BE2C (cell line): ENCODE measurements around the gene ITGA3.

ENCODE experiments used
- DNase-seq: peaks from one replicate; pipeline ENCODE4 v3.0.0-alpha.2; 2020
- H3K27me3 ChIP-seq: fragments of 250-450 bp; sonication (Bioruptor Pico); 2 replicates; pipeline ENCODE4 v1.5.1; 2020; ENCODE audit warnings: mild to moderate bottlenecking
- H3K36me3 ChIP-seq: fragments of 250-450 bp; sonication (Bioruptor Pico); 2 replicates; pipeline ENCODE4 v1.5.1; 2020; ENCODE audit warnings: mild to moderate bottlenecking
- H3K4me1 ChIP-seq: fragments of 250-450 bp; sonication (Bioruptor Pico); 2 replicates; pipeline ENCODE4 v1.5.1; 2020
- H3K4me3 ChIP-seq: 2 replicates; pipeline ENCODE4 v1.5.1; 2011; ENCODE audit warnings: low read depth, low read length
- H3K9me3 ChIP-seq: fragments of 250-450 bp; sonication (Bioruptor Pico); 2 replicates; pipeline ENCODE4 v1.5.1; 2020
- TF ChIP-seq, protein P1 (sequence below): IDR thresholded peaks from 2 replicates; pipeline ENCODE4 v1.5.1; 2012; ENCODE audit warnings: mild to moderate bottlenecking, low read depth, low read length

ITGA3 gene

DNA sequence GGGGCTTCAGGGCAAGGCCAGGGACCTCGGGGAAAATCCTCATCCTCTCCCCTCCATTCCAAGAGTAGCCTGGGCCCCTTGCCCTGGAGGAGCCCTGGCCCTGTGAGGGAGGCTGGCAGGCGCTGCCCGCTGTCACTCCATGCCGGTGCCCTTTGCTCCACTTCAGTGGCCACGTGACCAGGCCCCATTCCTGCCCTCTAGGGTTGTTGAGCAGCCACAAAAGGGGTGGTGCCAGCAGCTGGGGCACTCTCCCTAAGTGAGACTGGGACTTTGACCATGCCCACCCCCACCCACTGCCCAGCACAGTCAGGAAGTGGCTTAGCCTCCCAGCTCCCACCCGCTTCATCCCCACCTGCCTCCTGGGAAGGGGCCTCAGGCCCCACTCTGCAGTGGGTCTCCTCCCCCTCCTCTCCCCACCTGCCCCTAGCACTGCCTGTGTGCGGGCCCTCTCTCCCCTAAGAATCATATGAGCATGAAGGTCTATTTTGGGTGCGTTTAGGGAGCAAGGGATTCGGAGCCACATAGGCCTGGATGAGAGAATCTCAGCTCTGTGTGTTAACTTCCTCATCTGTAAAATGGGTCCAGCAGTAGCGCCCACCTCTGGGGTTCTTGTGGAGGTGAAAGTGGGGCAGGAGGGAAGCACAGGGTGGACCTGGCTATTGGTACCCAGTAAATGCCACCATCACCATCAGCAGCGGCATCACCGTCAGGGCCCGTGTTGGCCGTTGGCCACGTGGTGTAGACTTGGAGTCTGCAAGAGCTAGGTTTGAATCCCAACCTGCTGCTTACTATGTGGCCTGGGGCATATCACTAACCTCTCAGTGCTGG lies 46.5 kb downstream of the ITGA3 start:
- H3K4me1 ChIP-seq, result peaks cover 6% of the 10 kb centered on the region
- TF ChIP-seq, protein P1, sequence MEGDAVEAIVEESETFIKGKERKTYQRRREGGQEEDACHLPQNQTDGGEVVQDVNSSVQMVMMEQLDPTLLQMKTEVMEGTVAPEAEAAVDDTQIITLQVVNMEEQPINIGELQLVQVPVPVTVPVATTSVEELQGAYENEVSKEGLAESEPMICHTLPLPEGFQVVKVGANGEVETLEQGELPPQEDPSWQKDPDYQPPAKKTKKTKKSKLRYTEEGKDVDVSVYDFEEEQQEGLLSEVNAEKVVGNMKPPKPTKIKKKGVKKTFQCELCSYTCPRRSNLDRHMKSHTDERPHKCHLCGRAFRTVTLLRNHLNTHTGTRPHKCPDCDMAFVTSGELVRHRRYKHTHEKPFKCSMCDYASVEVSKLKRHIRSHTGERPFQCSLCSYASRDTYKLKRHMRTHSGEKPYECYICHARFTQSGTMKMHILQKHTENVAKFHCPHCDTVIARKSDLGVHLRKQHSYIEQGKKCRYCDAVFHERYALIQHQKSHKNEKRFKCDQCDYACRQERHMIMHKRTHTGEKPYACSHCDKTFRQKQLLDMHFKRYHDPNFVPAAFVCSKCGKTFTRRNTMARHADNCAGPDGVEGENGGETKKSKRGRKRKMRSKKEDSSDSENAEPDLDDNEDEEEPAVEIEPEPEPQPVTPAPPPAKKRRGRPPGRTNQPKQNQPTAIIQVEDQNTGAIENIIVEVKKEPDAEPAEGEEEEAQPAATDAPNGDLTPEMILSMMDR, result no peak
- DNase-seq, result no peak

DNA sequence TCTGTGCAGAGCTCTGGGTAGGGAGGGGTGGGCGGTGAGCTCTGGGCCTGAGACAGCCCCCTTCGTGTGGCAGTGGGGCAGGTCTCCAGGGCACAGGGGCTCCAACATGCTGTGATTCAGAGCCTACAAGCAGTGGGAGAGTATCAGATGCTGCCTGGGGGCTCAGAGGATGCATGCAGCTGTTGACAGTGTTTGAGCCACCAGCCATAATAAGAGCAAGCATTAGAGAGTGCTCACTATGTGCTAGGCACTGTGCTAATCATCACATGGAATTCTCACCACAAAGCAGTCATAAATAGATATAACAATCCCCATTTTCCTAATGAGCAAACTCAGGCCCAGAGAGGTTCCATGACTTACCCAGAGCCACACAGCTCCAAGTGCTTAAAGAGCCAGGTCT lies 47.3 kb downstream of the ITGA3 start:
- TF ChIP-seq, protein P1, result no peak
- no peak overlapping the region for H3K4me3 ChIP-seq
- no peaks in the 10 kb centered on the region; the same call in 1 of the 2 replicates for H3K36me3 ChIP-seq
- H3K9me3 ChIP-seq, result no peaks in the 10 kb centered on the region
- H3K4me1 ChIP-seq, result peaks cover 6% of the 10 kb centered on the region
- H3K27me3 ChIP-seq, result no peaks in the 10 kb centered on the region
- DNase-seq, result no peak

More for the DNA sequence above, 46.5 kb downstream of the ITGA3 start:
- Histone ChIP-seq H3K36me3 (no peaks in the 10 kb centered on the region), H3K27me3 (no peaks in the 10 kb centered on the region), H3K4me3 (no peak overlapping the region), H3K9me3 (no peaks in the 10 kb centered on the region)

DNA sequence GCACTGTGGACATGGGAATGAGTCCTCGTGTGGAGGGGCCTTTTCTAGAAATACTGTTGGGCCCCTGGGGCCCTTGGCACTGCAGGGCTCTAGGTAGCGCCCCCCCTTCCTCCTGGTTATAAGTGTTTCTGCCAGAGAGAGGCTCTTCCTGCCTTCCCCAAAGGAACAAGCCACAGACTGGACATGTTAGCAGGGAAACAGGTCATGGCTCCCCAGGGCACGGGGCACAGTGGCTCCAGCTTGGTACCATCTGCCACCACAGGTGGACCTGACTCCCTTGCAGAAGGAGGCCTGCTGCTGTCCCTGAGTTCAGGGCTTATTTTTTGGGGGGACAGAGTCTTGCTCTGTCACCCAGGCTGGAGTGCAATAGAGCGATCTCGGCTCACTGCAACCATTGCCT lies 48.0 kb downstream of the ITGA3 start:
- TF ChIP-seq, protein P1, result no peak
- no peaks in the 10 kb centered on the region; the same call in 1 of the 2 replicates for H3K36me3 ChIP-seq
- DNase-seq, result no peak
- H3K4me3 ChIP-seq, result no peak overlapping the region
- H3K9me3 ChIP-seq, result no peaks in the 10 kb centered on the region
- H3K4me1 ChIP-seq, result peaks cover 6% of the 10 kb centered on the region
- no peaks in the 10 kb centered on the region for H3K27me3 ChIP-seq

DNA sequence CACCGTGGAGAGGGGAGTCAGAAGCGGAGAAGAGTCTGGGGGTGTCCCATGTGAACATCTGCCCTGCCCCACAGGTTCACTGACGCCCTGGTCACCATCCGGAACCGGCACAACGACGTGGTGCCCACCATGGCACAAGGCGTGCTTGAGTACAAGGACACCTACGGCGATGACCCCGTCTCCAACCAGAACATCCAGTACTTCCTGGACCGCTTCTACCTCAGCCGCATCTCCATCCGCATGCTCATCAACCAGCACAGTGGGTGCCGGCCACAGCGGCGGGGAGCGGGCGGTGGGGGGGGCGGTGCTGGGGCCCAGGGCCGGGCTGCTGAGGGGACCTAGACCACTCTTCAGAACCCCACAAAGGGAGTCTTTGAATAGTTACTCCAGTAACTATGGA lies 49.9 kb downstream of the ITGA3 start:
- no peak for DNase-seq
- H3K36me3 ChIP-seq, result no peaks in the 10 kb centered on the region; the same call in 1 of the 2 replicates
- no peaks in the 10 kb centered on the region for H3K27me3 ChIP-seq
- H3K9me3 ChIP-seq, result no peaks in the 10 kb centered on the region
- TF ChIP-seq, protein P1, result no peak
- H3K4me1 ChIP-seq, result peaks cover 6% of the 10 kb centered on the region
- no peak overlapping the region for H3K4me3 ChIP-seq

DNA sequence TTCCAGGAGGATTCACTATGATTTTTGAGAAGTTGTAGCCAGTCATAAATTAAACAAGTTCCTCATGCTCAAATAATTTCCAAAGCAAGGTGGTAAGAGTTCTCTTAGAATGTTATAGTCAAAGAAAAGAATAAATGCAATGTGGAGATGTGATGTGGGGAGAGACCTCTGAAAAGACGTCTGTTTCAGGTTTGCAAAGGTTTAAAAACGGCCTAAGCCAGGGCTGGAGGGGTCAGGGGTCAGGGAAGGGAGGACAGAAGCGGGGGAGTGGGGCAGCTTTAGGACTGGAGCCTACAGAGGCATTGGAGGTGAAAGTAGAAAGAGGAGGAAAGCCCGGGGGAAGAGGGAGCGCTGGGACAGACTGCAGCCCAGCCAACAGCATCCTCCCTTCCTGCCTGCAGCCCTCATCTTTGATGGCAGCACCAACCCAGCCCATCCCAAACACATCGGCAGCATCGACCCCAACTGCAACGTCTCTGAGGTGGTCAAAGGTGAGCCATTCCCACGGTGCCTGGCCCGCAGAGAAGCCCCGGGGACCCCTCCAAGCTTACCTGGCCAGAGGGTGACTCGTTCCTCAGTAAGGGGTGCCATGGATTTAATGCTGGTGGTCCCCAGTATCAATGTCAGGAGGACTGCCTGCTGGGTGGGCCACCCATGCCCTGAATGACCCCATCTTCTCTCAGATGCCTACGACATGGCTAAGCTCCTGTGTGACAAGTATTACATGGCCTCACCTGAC lies 50.7 kb downstream of the ITGA3 start:
- H3K27me3 ChIP-seq, result no peaks in the 10 kb centered on the region
- TF ChIP-seq, protein P1, result no peak
- H3K4me1 ChIP-seq, result peaks cover 5% of the 10 kb centered on the region
- no peaks in the 10 kb centered on the region; the same call in 1 of the 2 replicates for H3K36me3 ChIP-seq
- no peak for DNase-seq
- H3K9me3 ChIP-seq, result no peaks in the 10 kb centered on the region
- no peak overlapping the region for H3K4me3 ChIP-seq
